22Rv1 (cell line): ENCODE measurements around the gene PTPRE.

Experiments used
- CTCF ChIP-seq: fragments of 450-650 bp; IDR thresholded peaks from 2 replicates; pipeline ENCODE4 v1.5.1; 2017; ENCODE audit warnings: mild to moderate bottlenecking
- ZFX ChIP-seq: fragments of 450-650 bp; IDR thresholded peaks from 2 replicates; pipeline ENCODE4 v1.6.1; 2017; ENCODE audit warnings: antibody characterized with exemption, borderline replicate concordance

- TF ChIP-seq CTCF (no peak), ZFX (no peak)
Observed at GRCh38 chr10:127923646-127924045, 16.7 kb downstream of the PTPRE start.
